NCI-H2227 treated with DMSO at 0.1 percent for 48 hours (cell line): ENCODE data around the gene ALOXE3.

Experiments
- DNase-seq: peaks from one replicate; lab custom pipeline; 2025; lab: John Stamatoyannopoulos, UW

Gene ALOXE3

GRCh38 chr17:8117980-8118768, at the start of gene ALOXE3:
TSS of gene ALOXE3 (minus strand) at chr17:8118514. CDS start at chr17:8117990, 524 bp downstream.
- DNase-seq = no peak

GRCh38 chr17:8167526-8167925, 49.2 kb upstream of the ALOXE3 start:
- no peak for DNase-seq

GRCh38 chr17:8166731-8167130, 48.4 kb upstream of the ALOXE3 start:
- no peak for DNase-seq

DNA sequence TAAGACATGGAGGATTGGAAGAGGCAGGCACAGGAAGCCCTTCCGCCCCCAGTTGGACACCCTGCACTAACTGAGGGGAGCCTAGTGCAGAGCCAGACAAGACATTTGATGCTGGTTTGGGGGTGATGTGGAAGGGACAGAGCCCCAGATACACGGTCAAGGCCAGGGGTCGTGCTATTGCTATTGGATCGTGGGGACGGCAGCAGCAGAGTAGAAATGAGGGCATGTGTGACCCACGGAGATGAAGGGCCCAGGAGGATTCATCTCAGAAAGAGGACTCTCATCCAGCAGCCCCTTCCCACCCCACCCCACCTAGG, 46.5 kb upstream of the ALOXE3 start:
- no peak for DNase-seq

DNA sequence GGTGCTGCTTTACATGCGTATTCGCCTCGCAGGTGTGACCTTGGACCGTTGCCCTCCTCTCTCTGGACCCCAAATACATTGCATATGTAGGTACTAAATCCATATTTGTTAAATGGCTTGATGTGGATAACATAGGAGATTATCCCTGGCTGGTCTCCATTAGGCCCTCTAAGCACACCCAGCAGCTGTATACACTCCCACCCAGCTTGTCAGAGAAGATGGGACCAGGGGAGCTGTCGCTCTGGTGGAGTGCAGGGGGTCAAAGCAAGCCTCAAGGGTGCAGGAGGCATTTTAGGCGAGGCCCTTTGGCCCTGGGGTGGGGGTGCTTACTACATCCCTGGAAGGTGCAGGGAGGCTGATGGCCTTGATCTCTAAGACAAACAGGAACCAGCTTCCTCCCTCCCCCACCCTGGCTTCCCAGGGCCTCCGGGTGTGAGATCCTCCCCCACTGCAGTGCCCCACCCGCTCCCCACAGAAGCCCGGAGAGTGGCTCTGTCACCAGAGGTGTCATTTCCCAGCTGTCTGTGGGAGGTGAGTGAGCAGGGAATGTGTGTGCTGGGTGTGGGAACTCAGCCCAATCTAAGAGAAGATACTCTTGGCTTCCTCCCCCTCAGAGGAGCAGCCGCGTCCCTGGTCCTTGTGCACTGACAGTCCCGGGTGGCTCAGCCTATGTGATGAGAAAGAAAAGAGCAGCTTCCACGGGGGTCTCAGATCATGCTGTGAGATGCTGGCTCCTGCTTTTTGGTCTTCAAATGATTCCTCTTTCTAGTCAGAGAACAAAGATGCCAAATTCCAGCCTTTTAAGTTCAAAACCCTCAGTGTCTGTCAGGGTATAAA, 45.9 kb upstream of the ALOXE3 start:
- peak; percentile 19 for DNase-seq

GRCh38 chr17:8162997-8163977, 45.0 kb upstream of the ALOXE3 start:
- peak; percentile 47 for DNase-seq

GRCh38 chr17:8162233-8162996, 44.1 kb upstream of the ALOXE3 start, which contains the start of gene VAMP2:
TSS of gene VAMP2 (minus strand) at chr17:8162948. CDS start at chr17:8162879, 69 bp downstream.
- peak; percentile 42 for DNase-seq

- DNase-seq = no peak
Observed at GRCh38 chr17:8161289-8162232, 43.2 kb upstream of the ALOXE3 start.

DNA sequence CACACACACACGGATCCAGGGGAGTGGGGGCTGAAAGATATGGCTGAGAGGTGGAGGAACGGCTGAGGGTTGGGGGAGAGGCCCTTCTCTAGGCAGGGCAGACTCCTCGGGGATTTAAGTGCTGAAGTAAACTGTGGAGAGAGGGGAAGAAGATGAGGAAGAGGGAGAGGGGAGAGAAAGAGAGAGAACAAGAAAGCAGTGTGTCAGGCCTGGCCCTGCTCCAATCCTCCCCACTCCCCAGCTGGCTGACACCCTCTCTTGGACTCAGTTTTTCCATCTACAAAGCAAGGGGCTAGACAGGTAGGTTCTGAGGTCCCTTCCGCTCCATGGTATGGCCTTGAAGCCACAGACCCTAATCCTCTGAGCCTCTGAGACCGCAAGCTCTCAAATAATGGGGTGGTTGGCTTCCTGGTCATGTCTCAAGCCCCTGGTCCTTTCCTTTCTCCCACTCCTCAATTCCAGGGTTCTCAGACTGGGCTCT, 42.5 kb upstream of the ALOXE3 start:
- DNase-seq = no peak

GRCh38 chr17:8160224-8160577, 41.9 kb upstream of the ALOXE3 start:
- no peak for DNase-seq

DNA sequence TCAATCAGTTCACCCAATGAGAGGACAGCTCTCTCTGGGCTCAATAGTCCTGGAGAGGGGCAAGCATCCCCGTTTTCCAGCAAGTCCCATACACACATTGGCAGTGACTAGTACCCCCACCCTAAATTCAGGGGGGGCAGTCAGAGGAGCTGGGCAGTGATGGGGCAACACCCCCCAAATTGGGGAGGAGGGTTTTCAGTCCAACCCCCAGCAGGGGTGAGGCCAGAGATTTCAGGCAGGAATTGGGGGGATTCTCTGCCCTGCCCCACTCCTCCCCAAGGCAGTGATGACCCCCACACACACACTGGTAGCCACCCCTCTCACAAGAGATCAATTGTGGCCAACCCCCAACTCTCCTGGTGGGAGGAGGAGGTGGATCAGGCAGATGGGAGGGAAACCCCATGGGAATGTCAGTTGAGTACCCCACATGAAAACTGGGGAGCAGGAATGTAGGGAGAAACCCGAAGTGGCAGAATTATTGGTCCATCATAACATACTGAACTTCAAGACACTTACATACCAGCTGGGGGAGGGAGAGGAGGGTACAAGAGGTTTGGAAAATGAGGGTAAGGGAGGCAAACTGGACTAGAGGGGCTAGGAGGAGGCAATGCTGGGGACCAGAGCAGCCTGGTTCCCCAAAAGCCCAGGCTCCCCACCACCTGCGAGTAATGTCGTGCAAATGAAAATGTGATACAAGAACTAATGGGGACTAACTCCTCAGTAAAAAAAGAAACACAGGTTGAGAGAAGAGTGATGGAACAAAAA, 41.3 kb upstream of the ALOXE3 start:
- no peak for DNase-seq

DNA sequence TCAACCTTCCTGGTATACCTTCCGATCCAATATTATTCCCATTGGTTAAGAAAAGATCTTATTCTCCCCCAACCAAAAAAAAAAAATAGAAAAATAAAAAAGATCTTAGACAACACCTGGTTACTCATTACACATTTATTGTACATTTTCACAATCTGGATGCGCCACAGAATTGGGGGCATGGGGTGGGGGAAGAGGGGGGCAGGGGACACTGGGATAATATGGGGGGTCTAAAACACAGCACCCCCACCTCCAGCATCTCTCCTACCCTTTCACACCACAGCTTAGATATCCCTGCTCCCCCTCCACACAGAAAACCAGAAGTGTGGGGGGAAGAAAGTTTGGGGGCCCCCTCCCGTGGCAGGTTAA, 40.7 kb upstream of the ALOXE3 start:
- DNase-seq = no peak

DNA sequence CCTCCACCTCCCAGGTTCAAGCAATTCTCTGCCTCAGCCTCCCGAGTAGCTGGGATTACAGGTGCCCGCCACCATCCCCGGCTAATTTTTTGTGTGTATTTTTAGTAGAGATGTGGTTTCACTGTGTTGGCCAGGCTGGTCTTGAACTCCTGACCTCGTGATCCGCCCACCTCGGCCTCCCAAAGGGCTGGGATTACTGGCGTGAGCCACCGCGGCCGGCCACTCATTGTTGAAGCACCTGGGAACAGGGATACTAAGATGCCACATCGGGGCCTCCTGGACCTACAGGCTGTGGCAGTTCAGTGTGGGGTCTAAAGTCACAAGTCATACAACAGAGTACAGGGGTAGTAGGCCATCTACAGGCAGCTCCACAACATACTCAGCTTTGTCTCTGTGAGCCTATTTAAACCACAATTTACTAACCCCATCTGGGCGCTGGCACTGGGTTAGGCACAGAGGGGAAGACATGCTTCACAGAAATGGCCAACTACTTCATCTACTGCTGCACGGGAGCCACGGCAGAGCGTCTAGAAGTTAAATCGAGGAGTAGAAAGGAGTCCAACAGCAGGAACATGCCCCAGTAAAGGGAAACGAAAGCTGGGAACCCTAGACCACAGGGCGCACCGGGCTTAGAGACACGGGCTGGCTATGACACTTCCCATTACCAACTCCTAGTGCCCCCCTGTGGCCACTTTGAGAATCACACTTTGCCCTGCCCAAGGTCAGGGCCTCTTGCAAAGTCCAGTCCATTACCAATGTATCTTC, 40.1 kb upstream of the ALOXE3 start:
- peak; percentile 18 for DNase-seq

DNA sequence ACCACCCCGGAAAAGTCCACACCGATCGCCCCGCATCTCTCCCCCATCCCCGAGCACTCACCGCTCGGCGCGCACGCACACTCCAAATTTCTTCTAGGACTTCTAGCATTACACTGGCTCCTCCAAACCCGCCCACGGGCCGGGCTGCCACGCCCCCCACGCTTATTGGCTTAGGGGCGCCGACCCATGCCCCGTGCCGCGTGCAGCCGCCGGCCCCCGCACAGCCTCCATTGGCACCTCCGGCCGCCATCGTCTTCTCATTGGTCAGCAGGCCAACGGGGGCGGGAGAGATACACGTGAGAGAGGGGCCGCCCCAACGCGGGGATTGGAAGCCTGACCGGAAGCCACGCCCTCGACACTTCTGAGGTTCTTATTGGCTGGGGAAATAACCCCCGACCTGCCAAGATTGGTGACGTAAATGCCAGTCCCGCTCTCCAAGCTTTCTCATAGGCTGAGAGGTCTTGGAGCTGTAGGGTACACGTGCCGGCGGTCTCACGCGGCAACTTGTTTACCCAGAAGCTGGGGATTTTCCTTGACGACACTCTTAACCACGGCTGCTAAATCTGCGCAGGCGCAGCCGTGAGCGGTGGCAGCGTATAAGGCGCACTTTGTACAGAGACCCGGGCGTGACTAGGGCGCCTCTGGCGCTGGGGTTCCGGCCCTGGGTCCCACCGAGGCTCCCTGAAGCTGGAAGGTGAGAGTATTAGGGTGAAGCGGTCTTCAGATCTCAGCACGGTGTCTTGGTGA, 38.1 kb upstream of the ALOXE3 start:
- peak; percentile 99 for DNase-seq

GRCh38 chr17:8155996-8156245, 37.6 kb upstream of the ALOXE3 start:
- no peak for DNase-seq

DNA sequence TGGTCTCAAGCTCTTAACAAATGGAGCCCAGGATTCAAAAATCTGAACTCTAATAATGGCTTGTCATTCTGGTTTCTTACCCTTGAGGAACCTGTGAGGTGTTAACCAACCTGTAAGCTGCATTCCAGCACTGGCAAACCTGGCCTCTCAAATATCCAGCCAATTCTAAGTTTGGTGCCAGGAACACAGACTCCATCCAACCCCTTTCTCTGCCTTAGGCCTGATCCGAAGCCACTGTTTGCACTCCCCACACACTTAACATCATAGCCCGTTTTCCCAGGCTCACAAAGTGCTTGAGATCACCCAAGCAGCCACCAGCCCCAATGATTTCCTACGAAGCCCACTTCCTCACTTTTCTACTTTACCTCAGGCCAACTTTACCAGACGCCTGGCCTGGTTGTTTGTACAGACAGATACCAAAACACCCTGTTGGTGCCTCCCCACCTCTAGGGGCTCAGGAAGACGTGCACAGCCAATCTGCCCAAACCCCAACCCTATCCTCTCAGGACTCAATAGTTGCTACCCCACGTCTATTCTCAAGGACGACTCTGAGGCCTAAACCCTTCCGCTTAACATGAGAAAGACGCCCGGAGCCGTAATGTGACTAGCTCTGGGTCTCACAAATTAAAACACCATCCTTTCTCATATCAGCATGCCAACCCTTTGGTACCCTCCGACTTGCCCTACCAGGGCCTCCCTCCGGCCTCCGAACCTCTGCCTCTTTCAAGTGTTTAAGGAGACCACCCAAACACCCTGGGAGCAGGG, 37.1 kb upstream of the ALOXE3 start:
- no peak for DNase-seq

DNA sequence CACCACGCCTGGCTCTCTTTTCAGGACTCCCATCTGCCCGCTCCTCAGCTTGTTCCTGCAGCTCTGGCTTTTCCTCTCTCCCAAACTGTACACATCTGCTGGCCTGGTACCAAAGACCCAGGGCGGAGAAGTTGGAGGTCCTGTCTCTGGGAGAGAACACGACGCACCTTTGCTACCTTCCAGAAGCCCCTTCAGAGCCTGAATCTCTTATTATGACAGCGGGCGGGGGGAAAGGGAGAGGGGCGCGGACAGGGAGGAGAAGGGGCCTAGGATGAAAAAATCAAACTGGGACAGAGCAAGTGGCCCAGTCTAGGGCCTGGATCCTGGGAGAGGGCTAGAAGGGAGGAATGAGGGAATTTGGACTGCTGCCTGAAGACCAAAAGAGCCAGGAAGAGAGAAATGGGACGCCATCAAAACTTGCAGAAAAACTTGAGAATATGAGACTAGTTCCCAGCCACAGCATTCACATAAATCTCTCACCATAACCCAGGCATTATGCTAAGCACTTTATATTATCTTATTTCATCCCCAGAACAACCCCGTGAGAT, 36.4 kb upstream of the ALOXE3 start:
- no peak for DNase-seq
